Stimulated activated CD8-positive, alpha-beta memory T cell treated with anti-CD3 and anti-CD28 coated beads, Interleukin-7, amount 100 ng/mL, for 4 hours (primary cell): Measurements from ENCODE around the gene AMBRA1.
"Not testable (repeated sequence)": the region's sequence is repeated elsewhere in the genome, so short reads cannot be mapped to it uniquely, and the experiment has no call there.

ENCODE experiments used
- DNase-seq, 2 donors: peaks; one replicate each; pipeline ENCODE4 v3.0.0-alpha.2; 2020; ENCODE audit warnings: low read depth in 2 of 2

AMBRA1 gene

DNA sequence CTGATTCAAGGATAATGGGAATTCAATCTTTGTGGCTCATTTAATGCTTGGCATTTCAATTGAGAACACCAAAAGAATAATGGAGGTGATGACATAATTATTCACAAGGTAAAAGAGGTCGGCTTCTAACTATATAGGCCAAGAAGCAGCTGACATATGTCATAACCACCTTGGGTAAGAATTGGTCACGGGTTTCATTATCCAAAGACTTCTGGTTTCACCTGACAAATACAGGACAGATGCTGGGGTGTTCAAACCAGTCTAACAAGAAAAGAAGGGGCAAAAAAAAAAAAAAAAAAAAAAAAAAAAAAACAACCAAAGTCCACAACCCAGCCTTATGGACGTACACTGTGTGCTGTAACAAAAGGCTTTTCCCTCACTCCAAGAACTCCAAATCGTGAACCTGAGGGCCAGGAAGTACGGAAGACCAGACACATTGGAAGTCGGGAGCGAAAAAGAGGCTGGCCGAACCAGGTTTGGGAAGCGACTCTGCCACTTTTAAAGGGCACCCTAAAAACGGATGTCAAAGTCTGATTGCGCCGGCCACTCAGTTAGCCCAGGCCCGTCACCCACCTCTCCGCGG is 22.8 kb upstream of the AMBRA1 start:
- DNase-seq, result no peak

DNA sequence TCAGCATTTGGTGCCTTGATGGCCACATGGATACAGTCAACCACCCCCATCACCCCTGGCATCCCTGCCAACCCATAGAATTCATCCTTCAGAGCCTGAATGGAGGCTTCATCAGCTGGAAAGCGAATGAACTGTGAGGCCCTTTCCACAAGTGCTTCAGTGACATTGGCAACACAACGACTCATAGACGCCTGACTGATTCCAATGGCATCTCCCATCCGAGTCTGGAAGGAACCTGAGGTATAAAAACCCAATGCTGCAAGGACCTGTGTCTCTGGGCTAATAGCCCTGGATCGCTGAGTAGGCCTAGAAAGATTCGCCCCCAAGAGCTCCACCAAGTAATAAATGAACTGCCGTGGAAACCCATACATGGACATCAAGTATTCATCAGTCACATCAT is 21.9 kb upstream of the AMBRA1 start:
- no peak for DNase-seq

DNA sequence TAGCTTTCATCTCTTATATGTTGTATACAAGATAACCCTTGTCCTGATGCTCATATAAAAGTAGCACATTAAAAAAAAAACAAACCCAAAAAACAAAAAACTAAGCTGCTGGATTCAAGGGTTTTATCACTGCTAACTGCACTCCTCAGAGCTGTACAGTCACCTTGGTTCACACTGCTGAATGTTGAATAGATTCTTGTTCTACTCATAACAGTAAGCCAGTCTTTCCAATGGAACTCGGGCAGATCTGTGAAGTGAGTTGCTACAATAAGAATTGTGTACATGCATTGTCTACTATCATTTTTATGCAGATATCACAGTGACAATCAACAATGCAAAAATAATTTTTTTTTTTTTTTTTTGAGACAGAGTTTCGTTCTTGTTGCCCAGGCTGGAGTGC is 18.5 kb upstream of the AMBRA1 start:
- DNase-seq, result no peak

DNA sequence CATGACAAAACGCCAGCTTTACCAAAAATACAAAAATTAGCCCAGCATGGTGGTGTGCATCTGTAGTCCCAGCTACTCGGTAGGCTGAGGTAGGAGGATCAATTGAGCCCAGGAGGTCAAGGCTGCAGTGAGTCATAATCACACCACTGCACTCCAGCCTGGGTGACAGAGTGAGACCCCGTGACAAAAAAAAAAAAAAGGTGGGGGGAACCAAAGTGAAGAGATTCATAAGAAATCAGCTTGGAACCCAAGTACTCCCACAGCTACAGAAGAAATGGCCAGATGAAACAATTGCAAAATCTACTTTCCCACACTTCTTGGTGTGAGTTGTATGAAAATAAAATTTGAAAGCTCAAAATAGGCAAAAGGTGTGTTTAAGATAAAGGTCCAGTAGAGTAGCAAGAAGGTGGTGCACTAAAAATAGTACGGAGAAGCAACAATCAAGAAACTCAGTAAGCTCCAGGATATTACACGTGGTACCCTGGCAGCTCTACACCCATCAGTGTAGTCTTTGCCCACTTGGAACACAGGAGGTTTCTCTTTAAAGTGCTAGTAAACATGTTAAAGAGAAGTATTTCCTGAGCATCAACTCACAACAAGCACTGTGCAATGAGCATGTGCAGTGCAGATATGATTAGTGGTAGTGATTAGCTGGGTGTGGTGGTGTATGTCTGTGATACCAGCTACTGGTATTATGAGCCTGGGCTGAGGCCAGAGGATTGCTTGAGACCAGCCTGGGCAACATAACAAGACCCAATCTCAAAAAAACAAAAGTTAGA is 17.9 kb upstream of the AMBRA1 start:
- DNase-seq, result no peak

DNA sequence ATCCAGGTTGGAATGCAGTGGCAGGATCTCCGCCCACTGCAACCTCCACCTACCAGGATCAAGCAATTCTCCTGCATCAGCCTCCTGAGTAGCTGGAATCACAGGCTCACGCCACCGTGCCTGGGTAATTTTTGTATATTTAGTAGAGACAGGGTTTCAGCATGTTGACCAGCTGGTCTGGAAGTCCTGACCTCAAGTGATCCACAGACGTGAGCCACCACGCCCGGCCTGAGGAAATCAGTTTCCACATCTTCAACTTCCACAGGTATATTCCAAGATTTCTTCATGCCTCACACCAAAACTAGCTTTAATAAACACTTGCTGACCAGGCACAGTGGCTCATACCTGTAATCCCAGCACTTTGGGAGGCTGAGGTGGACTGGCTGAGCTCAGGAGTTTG is 15.6 kb upstream of the AMBRA1 start:
- no peak for DNase-seq

DNA sequence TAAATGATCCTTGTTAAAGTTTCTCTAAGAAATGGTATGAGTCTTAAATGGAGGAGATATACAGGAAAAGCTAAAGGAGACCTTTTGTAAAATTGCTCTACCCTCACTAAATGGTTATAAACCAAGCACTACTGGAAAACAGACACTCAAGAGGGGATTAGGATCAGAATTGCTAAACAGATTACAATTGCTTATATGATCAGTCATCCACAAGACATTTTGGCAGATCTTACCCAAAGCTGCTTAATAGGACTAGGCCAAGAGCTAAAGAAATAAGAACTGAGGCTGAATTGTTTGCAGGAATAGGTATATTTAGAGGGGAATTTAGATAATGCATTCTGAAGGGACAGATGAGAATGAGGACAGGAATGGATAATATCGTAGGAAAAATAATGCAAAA is 13.7 kb upstream of the AMBRA1 start:
- no peak for DNase-seq

DNA sequence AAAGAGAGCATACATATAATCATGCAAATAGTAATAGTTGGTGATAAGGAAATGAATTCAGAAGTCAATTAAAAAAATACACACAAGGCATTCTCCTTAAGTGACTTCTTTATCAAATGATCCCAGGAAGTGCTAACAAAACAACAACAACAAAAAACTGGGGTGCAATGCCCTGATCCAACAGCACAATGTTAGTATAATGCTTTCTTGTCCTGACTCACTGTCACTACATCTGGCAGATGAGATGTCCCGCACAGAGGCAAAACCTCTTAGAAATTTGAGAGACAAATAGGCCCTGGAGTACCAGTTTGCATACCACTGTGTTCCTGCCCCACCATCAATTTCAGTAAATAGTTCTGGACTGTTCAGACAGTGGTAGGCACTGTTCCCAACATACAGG is 11.0 kb upstream of the AMBRA1 start:
- DNase-seq, result no peak

DNA sequence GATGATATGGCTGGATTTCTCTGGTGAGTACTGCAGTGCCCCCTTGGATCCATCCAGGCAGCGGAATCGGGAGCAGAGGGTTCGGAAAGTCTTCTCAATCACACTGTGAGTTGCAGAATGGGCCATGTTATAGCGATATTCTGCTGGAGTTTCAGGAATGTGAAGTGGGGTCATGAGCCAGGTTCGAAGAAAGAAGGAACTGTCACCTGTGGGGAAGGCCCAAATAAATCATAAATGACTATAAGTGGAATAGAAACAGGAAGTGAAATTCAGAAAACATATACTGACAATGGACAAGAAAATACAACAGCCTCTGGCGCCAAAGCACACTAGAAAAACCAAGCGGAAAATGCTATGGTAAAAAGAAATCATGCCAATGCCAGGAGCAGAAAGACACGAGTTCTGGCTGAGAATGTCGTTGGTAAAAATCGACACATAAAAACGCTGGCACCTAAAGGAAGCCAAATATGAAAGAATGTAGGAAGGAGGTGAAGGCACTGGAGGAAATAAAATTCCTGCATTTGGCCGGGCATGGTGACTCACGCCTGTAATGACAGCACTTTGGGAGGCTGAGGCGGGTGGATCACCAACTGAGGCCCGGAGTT is 10.0 kb upstream of the AMBRA1 start:
- no peak for DNase-seq

DNA sequence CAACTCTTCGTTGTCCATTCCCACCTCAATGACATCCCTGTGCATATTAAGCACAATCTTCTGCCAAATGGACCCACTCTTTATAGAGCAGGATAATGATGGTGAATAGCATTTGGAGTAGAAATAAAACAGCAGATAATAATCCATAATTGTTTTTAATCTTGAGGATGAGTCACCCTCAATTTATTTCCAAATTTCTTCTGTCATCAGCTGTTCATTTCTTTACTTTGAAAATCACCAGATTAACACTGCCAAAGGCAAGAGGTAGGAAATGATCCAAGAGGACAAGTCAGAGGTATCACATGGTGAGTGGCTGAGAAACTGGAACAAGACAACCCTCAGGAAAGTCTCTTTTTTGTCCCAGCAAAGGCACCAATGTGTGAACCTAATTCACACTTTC is 7.3 kb upstream of the AMBRA1 start:
- no peak for DNase-seq

DNA sequence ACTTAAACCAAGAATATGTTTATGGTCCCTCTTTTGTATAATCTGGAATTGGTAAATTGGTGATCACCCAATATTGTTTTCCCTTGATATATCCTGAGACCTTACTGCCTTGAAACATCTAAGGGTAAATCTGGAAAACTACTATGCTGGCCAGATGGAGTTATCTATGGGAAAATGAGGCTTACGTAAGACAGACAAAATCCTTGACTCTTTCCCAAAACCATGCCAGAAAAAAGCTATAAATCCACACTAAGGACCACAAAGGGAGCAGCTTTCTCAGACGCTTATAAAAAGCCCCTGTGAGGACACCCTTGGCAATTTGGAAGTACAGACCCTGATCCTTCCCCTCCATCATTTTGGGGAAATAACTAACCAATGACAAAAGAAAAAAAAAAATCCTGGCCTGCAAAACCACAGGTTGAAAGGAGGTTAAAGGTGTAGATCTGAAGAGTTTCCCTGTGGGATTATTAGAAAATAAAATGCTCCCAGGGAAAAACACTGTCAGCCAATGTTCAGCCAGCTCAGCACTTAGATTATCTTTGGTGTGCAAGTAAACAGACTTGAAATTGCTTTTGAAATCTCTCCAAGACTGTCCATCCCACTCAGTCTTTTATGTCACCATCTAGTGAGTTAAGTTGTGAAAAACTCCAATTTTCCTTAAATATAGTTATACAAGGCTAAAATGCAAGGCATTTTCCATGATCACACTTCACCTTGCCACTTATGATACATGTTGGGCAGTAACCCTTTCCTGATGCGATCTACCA is 6.6 kb upstream of the AMBRA1 start:
- no peak for DNase-seq

DNA sequence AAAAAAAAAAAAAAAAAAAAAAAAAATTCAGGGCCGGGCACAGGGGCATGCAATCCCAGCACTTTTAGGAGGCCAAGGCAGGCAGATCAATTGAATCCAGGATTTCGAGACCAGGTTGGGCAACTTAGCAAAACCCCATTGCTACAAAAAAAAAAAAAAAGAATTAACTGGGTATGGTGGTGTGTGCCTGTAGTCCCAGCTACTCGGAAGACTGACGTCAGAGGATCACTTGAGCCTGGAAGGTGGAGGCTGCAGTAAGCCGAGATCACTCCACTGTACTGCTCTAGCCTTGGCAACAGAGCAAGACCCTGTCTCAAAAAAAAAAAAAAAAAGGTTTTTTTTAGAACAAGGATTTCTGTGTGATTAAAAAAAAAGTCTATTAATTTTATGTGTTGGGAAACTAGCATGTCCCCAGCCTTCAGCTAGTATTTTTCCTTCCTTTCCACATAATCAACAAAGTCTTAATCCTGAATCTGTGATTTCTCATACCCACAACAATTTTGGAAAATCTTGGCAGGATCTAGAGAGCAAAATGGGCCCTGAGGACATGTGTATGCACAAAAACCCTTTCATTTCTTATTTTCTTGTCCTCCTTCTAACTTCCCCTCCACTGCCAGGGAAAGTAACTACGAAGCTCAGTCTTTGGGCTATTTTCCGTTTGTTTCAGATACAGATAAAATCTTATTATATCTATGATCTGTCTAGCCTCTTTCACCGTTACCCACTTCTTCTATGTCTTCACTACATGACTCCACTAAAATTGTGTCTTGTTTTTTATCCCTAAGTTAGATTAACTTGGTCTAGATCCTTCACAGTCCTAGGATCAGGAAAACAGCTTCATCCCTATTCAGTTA is 5.7 kb upstream of the AMBRA1 start:
- DNase-seq, result no peak

DNA sequence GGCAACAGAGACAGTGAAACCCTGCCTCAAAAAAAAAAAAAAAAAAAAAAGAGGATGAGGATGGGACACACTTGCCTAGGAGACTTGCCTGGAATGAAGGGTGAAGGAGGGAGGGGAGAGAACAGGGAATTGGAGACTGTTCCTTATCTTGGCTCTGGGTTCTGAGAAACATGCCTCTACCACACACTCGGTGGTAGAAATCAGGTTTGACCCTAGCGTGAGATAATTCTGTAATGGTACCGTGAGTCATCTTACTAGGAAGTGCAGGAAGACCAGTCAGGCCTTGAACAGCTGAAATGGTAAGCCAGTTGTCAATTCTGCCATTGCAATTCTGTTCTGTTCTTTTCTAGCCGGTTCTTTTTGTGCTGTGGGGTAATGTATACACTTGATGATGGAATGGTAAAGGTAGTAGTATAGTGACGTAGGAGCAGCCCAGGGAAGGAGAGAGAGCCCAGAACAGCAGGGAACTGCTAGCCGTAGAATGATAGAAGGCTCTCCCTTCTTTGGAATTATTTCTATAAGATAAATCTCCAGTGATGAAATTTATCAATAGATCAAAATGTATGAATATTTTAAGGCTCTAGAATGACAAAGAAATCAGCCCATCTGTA is 3.9 kb upstream of the AMBRA1 start:
- no peak for DNase-seq

DNA sequence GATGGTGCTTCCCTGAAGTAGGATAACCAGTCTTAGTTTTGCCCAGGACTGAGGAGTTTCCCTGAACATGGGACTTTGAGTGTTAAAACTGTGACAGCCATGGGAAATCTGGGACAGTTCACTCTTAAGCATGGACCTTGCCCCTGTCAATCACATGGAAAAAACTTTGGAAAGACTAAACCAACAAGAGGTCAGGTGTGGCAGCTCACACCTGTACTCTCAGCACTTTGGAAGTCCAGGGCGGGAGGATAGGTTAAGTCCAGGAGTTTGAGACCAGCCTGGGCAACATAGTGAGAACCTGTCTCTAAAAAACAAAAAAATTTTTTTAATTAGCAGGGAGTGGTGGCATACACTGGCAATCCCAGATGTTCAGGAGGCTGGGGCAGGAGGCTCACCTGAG is 3.3 kb upstream of the AMBRA1 start:
- DNase-seq, result no peak

DNA sequence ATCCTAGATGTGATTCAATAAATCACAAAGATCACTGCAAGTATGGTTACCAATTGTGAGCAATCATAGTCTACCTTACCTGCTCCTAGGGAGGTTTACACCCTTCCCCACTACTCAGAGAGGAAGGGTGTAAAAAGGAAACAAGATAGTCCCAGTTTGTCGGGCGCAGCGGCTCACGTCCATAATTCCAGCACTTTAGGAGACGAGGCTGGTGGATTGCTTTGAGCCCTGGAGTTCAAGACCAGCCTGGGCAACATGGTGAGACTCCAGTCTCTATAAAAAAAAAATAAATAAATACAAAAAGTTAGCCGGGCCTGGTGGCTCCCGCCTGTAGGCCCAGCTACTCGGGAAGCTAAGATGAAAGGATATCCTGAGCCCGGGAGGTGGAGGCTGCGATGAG is 962 bp upstream of the AMBRA1 start:
- no peak for DNase-seq

DNA sequence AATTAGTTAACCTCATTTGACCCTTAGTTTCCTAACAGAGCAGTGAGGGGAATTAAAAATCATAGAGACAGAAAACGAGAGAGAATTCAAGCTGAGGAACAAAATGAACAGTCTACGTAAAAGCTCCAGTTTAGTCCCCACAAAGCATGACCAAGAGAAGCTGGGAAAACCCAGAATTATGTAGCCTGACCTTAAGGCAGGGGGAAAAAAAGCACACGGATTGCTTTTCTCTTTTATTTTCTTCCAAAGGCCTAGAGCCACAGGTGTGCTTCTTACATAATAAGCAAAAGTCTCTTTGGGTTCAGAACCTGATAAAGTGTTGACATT is 514 bp upstream of the AMBRA1 start:
- DNase-seq, result no peak

DNA sequence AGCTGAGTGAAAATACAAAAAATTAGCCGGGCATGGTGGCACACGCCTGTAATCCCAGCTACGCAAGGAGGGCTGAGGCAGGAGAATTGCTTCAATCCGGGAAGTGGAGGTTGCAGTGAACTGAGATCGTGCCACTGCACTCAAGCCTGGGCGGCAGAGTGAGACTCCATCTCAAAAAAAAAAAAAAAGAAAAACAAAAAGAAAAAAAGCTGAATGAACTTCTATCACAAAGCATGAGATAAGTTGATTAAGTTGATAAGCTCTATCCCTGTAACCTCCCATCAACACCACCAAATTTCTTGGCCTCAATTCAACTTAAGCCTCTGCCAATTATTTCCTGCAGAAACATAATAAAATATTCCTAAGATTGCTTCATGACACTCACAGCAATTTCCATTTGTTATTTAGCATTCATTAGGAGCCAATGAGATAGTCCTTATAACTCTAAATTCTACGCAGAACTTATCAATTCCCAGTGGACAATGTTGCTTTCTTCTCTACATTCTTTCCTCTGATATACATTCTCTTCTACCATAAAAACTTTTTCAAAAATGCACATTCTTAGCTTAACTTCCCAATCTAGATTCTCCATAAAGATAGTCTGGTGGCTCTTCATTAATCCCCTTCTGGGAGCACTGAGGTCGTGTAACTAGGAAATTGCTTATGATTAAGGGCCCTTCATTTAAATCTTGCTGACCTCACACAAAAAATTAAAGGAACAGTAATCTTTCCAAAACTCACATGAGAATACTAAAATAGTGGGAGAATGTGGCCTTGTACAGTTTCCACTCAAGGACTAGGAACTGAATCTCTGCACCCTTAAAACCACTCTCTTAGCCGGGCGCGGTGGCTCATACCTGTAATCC is 2.9 kb downstream of the AMBRA1 start:
- no peak for DNase-seq

DNA sequence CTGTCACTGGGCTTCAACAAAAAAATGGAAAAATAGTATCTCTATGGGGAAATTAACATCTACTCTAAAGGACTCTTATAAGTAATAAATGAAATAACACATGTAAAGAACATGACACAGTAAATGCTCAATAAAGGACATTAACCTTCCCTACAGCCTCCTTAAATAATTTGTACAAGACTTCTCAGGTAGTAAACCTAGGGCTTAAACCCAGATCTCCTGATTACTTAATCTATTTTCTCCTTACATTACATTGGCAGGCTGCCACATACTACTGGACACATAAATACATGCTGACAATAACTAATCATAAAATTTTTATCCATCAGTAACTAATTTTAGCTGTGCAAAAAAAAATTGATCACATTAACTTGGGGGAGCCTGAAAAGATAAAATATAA is 4.9 kb downstream of the AMBRA1 start:
- DNase-seq, result no peak

DNA sequence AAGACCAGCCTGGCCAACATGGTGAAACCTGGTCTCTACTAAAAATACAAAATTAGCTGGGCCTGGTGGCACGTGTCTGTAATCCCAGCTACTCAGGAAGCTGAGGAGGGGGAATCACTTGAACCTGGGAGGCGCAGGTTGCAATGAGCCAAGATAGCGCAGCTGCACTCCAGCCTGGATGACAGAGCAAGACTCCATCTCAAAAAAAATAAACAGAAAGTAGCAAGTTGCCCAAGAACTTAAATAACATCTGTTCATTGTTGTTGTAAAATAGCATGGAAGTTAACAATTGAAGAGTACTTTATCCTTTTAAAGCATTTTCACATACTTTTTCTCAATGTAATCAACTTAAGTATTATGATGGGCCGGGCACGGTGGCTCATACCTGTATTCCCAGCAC is 5.7 kb downstream of the AMBRA1 start:
- no peak for DNase-seq

DNA sequence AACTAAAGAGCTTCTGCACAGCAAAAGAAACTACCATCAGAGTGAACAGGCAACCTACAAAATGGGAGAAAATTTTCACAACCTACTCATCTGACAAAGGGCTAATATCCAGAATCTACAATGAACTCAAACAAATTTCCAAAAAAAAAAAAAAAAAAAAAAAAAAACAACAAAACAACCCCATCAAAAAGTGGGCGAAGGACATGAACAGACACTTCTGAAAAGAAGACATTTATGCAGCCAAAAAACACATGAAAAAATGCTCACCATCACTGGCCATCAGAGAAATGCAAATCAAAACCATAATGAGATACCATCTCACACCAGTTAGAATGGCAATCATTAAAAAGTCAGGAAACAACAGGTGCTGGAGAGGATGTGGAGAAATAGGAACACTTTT is 10.3 kb downstream of the AMBRA1 start:
- not testable (repeated sequence) for DNase-seq

DNA sequence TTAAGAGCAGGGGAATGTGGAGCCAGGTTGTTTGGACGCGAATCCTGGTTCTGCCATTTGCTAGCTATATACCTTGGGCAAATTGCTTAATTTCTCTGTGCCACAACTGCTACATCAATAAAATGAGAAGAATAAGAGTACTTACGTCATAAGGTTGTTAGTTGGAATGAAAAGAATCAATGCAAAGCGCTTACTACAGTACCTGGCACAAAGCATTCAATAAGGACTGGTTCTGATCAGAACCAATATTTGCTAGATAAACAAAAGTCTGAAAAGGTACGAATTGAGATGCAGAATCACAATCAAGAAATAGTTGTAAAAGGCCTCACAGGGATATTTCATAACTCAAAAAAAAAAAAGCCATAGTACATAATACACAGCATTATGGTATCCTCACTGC is 11.2 kb downstream of the AMBRA1 start:
- DNase-seq, result no peak

DNA sequence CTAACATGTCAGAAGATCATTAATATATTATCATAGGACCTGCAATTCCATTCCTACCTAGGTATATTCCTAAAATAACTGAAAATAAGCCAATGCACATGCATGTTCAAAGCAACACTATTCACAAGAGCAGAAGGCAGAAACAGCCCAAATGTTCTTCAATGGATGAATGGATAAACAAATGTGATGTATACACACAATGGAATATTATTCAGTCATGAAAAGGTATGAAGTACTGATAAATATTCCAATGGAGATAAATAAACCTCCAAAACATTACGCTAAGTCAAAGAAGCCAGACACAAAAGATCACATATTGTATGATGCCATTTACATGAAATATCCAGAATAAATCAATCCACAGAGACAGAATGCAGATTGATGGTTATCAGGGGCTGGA is 16.8 kb downstream of the AMBRA1 start:
- no peak for DNase-seq
